HCT116 (cell line): Measurements from ENCODE around the gene PCDHGB5. TPM values are rescaled to one million over a fixed set of nuclear protein-coding genes. Genes with fewer than 3 reads are reported as not detected.
A peak's percentile ranks its signal among the peaks of the same experiment; 100 is the strongest.
"Not testable (repeated sequence)": the region's sequence is repeated elsewhere in the genome, so short reads cannot be mapped to it uniquely, and the experiment has no call there.

Experiments used
- ATAC-seq: fragments of 200-7000 bp; cut with Tn5 transposase; 2 replicates; pipeline ENCODE4 v1.9.1; 2020; ENCODE audit warnings: mild to moderate bottlenecking, moderate library complexity
- BruUV-seq: library from RNA; stranded (reverse); fragments of 400-500 nt; replicated peaks from 2 replicates; lab custom pipeline; 2021; lab: Mats Ljungman, UMichigan
- CTCF ChIA-PET: fragments of 300-600 bp; sonication (Branson Sonifier 250); formaldehyde crosslinking; loops from one replicate; lab custom pipeline; 2021; ENCODE audit warnings: antibody characterized with exemption; lab: Charles Lee
- POLR2A ChIA-PET: fragments of 300-600, 350-600 bp; sonication (Branson Sonifier 250); formaldehyde crosslinking; loops from one replicate; lab custom pipeline; 2021; ENCODE audit warnings: antibody characterized with exemption; lab: Charles Lee
- RAD21 ChIA-PET, 2 experiments: fragments of 300-600 bp; sonication (Branson Sonifier 250); formaldehyde crosslinking; loops; one replicate each; lab custom pipeline; 2023; ENCODE audit warnings: low total read pairs in 2 of 2; ENCODE audit not compliant: uncharacterized antibody in 2 of 2, unreplicated experiment in 2 of 2, low non-redundant PET in 1 of 2; lab: Charles Lee
- DNase-seq: peaks from one replicate; pipeline ENCODE4 v3.0.0-alpha.2; 2010; ENCODE audit warnings: low read depth, low spot score
- H2AFZ ChIP-seq: fragments of 200-600 bp; shearing (Covaris generic), sonication (generic); 2 replicates; pipeline ENCODE4 v1.6.1; 2017; ENCODE audit warnings: low read depth, mixed run types, mixed read lengths, antibody characterized with exemption, low read length; ENCODE audit not compliant: poor library complexity, severe bottlenecking
- H3K27ac ChIP-seq: 2 replicates; pipeline ENCODE4 v1.5.1; 2012; ENCODE audit warnings: low read depth, low read length
- H3K27me3 ChIP-seq: fragments of 200-600 bp; sonication (generic); 2 replicates; pipeline ENCODE4 v1.6.1; 2016; ENCODE audit warnings: mixed run types, low read length, mixed read lengths; ENCODE audit not compliant: insufficient read depth
- H3K36me3 ChIP-seq, 2 experiments: fragments of 200-500 bp in 1 of 2; fragments of 200-600 bp in 1 of 2; sonication (Bioruptor generic) in 1 of 2; sonication (generic) in 1 of 2; 2 replicates each; pipeline versions ENCODE4 v1.5.1 to v1.6.1; 2014 to 2016; ENCODE audit warnings: low read length in 2 of 2, inconsistent platforms in 1 of 2, mixed read lengths in 1 of 2, mixed run types in 1 of 2; ENCODE audit not compliant: insufficient read depth in 2 of 2, control insufficient read depth in 1 of 2
- H3K4me1 ChIP-seq, 2 experiments: fragments of 200-600 bp in 1 of 2; sonication (generic) in 1 of 2; 2 replicates each; pipeline versions ENCODE4 v1.5.1 to v1.6.1; 2012 to 2017; ENCODE audit warnings: low read length in 2 of 2, inconsistent platforms in 1 of 2, mild to moderate bottlenecking in 1 of 2, mixed read lengths in 1 of 2, mixed run types in 1 of 2, moderate library complexity in 1 of 2; ENCODE audit not compliant: insufficient read depth in 2 of 2, control insufficient read depth in 1 of 2
- H3K4me2 ChIP-seq: fragments of 200-600 bp; sonication (generic); 2 replicates; pipeline ENCODE4 v1.6.1; 2017; ENCODE audit warnings: mixed run types, low read length, mixed read lengths
- H3K4me3 ChIP-seq, 2 experiments: fragments of 200-600 bp in 1 of 2; sonication (generic) in 1 of 2; replicated peaks in 1 of 2; 2 replicates each; pipeline ENCODE4 v1.5.1; 2011 to 2016; ENCODE audit warnings: low read length in 2 of 2, control low read depth in 1 of 2, low read depth in 1 of 2, mild to moderate bottlenecking in 1 of 2, mixed read lengths in 1 of 2, mixed run types in 1 of 2
- H3K79me2 ChIP-seq: fragments of 200-600 bp; sonication (generic); 2 replicates; pipeline ENCODE4 v1.6.1; 2017; ENCODE audit warnings: mild to moderate bottlenecking, mixed run types, low read length, moderate library complexity, mixed read lengths; ENCODE audit not compliant: insufficient read depth
- H3K9ac ChIP-seq: fragments of 200-600 bp; sonication (generic); 2 replicates; pipeline ENCODE4 v1.6.1; 2016; ENCODE audit warnings: low read length, mixed read lengths
- H3K9me2 ChIP-seq: fragments of 200-600 bp; sonication (generic), shearing (Covaris generic); 2 replicates; pipeline ENCODE4 v1.6.1; 2017; ENCODE audit warnings: mixed run types, mild to moderate bottlenecking, moderate library complexity; ENCODE audit not compliant: insufficient read depth
- H3K9me3 ChIP-seq, 2 experiments: fragments of 200-500 bp in 1 of 2; fragments of 200-600 bp in 1 of 2; sonication (Bioruptor generic) in 1 of 2; sonication (generic) in 1 of 2; 2 replicates each; pipeline ENCODE4 v1.6.1; 2014 to 2017; ENCODE audit warnings: low read length in 2 of 2, mixed read lengths in 2 of 2, inconsistent platforms in 1 of 2, low read depth in 1 of 2, mild to moderate bottlenecking in 1 of 2, mixed run types in 1 of 2, moderate library complexity in 1 of 2; ENCODE audit not compliant: control insufficient read depth in 1 of 2, insufficient read depth in 1 of 2
- H4K20me1 ChIP-seq: fragments of 200-600 bp; sonication (generic), shearing (Covaris generic); 2 replicates; pipeline ENCODE4 v1.6.1; 2017; ENCODE audit warnings: mixed run types, mild to moderate bottlenecking, moderate library complexity; ENCODE audit not compliant: insufficient read depth
- EZH2 ChIP-seq: fragments of 200-600 bp; sonication (generic); IDR thresholded peaks from 2 replicates; pipeline ENCODE4 v1.6.1; 2017; ENCODE audit warnings: antibody characterized with exemption, mixed run types
- POLR2A ChIP-seq: IDR thresholded peaks from 2 replicates; pipeline ENCODE4 v1.7.0; 2011; ENCODE audit warnings: borderline replicate concordance; ENCODE audit not compliant: insufficient read depth, insufficient read length; ENCODE audit errors: extremely low read depth
- SRF ChIP-seq: IDR thresholded peaks from 2 replicates; pipeline ENCODE4 v1.6.1; 2012; ENCODE audit warnings: low read depth
- TCF7L2 ChIP-seq: IDR thresholded peaks from 2 replicates; pipeline ENCODE4 v1.7.0; 2011; ENCODE audit warnings: borderline replicate concordance, inconsistent platforms; ENCODE audit not compliant: insufficient read depth, insufficient read length; ENCODE audit errors: extremely low read depth
- intact Hi-C: fragments of 100-400 bp; cut with micrococcal nuclease; formaldehyde crosslinking; loops from 2 replicates; pipeline ENCODE4 v1.10.0; 2022
- total RNA-seq: library from RNA; stranded (reverse); gene quantifications from one replicate; pipeline ENCODE4 v1.2.1, GENCODE V29; 2021; ENCODE audit not compliant: unreplicated experiment
- TF ChIP-seq, protein P1 (sequence below), 3 experiments: fragments of 200-600 bp in 1 of 3; sonication (generic) in 1 of 3; IDR thresholded peaks in 2 of 3; conservative IDR thresholded peaks in 1 of 3; 2 replicates each; pipeline ENCODE4 v1.5.1; 2012 to 2017; ENCODE audit warnings: low read depth in 2 of 3, low read length in 2 of 3, antibody characterized with exemption in 1 of 3, borderline replicate concordance in 1 of 3, control low read depth in 1 of 3, mild to moderate bottlenecking in 1 of 3, mixed read lengths in 1 of 3, mixed run types in 1 of 3, moderate library complexity in 1 of 3; ENCODE audit not compliant: insufficient read depth in 1 of 3

PCDHGB5 gene
- total RNA-seq, 1 experiment from 2014 or later, result 0.15 TPM

DNA sequence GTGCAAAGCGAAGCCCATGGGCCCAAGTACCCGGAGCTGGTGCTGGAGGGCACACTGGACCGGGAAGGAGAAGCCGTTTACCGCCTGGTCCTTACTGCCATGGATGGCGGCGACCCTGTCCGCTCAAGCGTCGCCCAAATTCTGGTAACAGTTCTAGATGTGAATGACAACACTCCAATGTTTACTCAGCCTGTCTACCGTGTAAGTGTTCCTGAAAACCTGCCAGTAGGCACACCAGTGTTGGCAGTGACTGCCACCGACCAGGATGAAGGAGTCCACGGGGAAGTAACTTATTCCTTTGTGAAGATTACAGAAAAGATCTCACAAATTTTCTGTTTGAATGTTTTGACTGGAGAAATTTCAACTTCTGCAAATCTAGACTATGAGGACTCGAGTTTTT is 23.1 kb upstream of the PCDHGB5 start:
- intact Hi-C loops, result no loop called here
- Histone ChIP-seq H3K4me1 (no peaks in the 10 kb centered on the region), H3K4me2 (no peak overlapping the region), H2AFZ (no peak overlapping the region), H3K4me3 (no peak overlapping the region), H3K9me2 (no peaks in the 10 kb centered on the region), H4K20me1 (no peaks in the 10 kb centered on the region), H3K36me3 (no peaks in the 10 kb centered on the region), H3K79me2 (no peaks in the 10 kb centered on the region), H3K9ac (no peak overlapping the region), H3K9me3 (peaks cover 0 to 12% of the 10 kb centered on the region in 2 experiments; a peak in 2 of 4 replicates), H3K27me3 (no peaks in the 10 kb centered on the region), H3K27ac (no peak overlapping the region)
- TF ChIP-seq, protein P1, sequence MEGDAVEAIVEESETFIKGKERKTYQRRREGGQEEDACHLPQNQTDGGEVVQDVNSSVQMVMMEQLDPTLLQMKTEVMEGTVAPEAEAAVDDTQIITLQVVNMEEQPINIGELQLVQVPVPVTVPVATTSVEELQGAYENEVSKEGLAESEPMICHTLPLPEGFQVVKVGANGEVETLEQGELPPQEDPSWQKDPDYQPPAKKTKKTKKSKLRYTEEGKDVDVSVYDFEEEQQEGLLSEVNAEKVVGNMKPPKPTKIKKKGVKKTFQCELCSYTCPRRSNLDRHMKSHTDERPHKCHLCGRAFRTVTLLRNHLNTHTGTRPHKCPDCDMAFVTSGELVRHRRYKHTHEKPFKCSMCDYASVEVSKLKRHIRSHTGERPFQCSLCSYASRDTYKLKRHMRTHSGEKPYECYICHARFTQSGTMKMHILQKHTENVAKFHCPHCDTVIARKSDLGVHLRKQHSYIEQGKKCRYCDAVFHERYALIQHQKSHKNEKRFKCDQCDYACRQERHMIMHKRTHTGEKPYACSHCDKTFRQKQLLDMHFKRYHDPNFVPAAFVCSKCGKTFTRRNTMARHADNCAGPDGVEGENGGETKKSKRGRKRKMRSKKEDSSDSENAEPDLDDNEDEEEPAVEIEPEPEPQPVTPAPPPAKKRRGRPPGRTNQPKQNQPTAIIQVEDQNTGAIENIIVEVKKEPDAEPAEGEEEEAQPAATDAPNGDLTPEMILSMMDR (IDR thresholded peaks at IDR 0.05 in 2 of 3, conservative IDR thresholded peaks at IDR 0.05 in 1 of 3; ENCODE audit: borderline replicate concordance in 1 of 3, insufficient read depth in 1 of 3, low read depth in 2 of 3, low read length in 2 of 3), result no peak
- TF ChIP-seq TCF7L2 (no peak), POLR2A (no peak), EZH2 (no peak), SRF (no peak)
- DNase-seq, result no peak
- ChIA-PET CTCF (no interaction called here), RAD21 (no interaction called here), POLR2A (no interaction called here)
- no TSS peak for BruUV-seq
- ATAC-seq, result no peak

GRCh38 chr5:141375444-141376155 is 22.1 kb upstream of the PCDHGB5 start:
- RAD21 ChIA-PET, ATAC-seq, intact Hi-C loops, H3K27ac ChIP-seq, POLR2A ChIA-PET, H3K4me3 ChIP-seq, H3K79me2 ChIP-seq, H3K4me2 ChIP-seq, H3K9ac ChIP-seq, H4K20me1 ChIP-seq, CTCF ChIA-PET, BruUV-seq, DNase-seq, H3K36me3 ChIP-seq, H2AFZ ChIP-seq, H3K9me2 ChIP-seq, H3K9me3 ChIP-seq, H3K27me3 ChIP-seq, H3K4me1 ChIP-seq: not testable (repeated sequence)
- TF ChIP-seq, protein P1 (IDR thresholded peaks at IDR 0.05 in 2 of 3, conservative IDR thresholded peaks at IDR 0.05 in 1 of 3; ENCODE audit: borderline replicate concordance in 1 of 3, insufficient read depth in 1 of 3, low read depth in 2 of 3, low read length in 2 of 3), result peak in 1 of 3 experiments; percentile 21; a peak in 1 of 6 replicates
